Subcutaneous abdominal adipose tissue (tissue), 5 donors: ENCODE measurements around the gene RYR2.

Experiments used
- H3K27ac ChIP-seq: one replicate; pipeline ENCODE4 v1.7.0; 2013; ENCODE audit warnings: low read depth, mild to moderate bottlenecking, inconsistent platforms, low read length, moderate library complexity
- H3K27me3 ChIP-seq, 5 donors: one replicate each; pipeline ENCODE4 v1.7.0; 2013; ENCODE audit warnings: low read length in 5 of 5, inconsistent platforms in 1 of 5; ENCODE audit not compliant: control insufficient read depth in 5 of 5, insufficient read depth in 4 of 5
- H3K36me3 ChIP-seq, 5 donors: one replicate each; pipeline ENCODE4 v1.7.0; 2013; ENCODE audit warnings: low read length in 5 of 5; ENCODE audit not compliant: control insufficient read depth in 5 of 5, insufficient read depth in 5 of 5
- H3K4me1 ChIP-seq, 5 donors: one replicate each; pipeline ENCODE4 v1.7.0; 2013; ENCODE audit warnings: low read length in 5 of 5, mild to moderate bottlenecking in 3 of 5, moderate library complexity in 1 of 5; ENCODE audit not compliant: control insufficient read depth in 5 of 5, insufficient read depth in 5 of 5
- H3K4me3 ChIP-seq, 5 donors: one replicate each; pipeline ENCODE4 v1.7.0; 2013; ENCODE audit warnings: low read length in 5 of 5, low read depth in 1 of 5
- H3K9ac ChIP-seq, 5 donors: one replicate each; pipeline ENCODE4 v1.7.0; 2013; ENCODE audit warnings: low read length in 5 of 5, mild to moderate bottlenecking in 4 of 5, moderate library complexity in 3 of 5
- H3K9me3 ChIP-seq, 5 donors: one replicate each; pipeline ENCODE4 v1.7.0; 2013; ENCODE audit warnings: low read length in 5 of 5; ENCODE audit not compliant: control insufficient read depth in 5 of 5
- donor health status: healthy.
- donor health status: healthy.
- donor health status: healthy.
- donor health status: healthy.
- donor health status: healthy.

The RYR2 gene

DNA sequence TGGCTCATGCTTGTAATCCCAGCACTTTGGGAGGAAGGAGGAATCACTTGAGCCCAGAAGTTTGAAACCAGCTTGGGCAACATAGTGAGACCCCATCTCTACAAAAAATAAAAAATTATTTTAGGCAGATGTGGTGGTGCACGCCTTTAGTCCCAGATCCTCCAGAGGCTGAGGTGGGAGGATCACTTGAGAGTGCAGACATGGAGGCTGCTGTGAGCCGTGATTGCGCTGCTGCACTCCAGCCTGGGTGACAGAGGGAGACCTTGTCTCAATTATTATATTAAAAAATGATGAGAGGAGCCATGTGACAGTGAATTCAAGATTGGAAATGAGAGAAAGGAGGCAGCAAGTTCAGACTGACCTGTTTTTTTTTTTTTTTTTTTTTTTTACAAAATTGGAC, 566.4 kb downstream of the RYR2 start:
- no peaks in the 10 kb centered on the region for H3K27me3 ChIP-seq
- no peaks in the 10 kb centered on the region for H3K36me3 ChIP-seq
- no peaks in the 10 kb centered on the region for H3K4me1 ChIP-seq
- H3K4me3 ChIP-seq: no peak overlapping the region
- no peak overlapping the region for H3K27ac ChIP-seq
- H3K9me3 ChIP-seq: peaks cover 0 to 5% (median 0%) of the 10 kb centered on the region in 5 donors
- no peak overlapping the region for H3K9ac ChIP-seq

DNA sequence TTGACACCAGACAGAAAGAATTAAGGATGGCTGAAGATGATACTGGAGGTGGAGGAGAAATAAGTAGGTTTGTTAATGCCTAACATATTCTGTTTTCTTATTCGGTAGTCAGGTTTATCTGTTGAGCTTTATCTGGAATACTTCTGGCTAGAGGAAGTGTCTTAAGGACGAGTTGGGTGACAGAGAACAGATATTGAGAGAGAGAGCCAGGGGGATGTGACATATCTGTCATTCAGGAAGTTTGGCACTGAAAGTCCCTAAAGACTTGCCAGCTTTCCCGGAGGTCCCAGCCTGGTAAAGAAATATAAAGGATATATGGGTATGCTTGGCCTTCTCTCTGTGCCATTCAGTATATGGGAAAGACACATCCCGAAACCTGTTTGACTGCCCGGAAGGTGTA, 568.2 kb downstream of the RYR2 start:
- no peaks in the 10 kb centered on the region for H3K4me1 ChIP-seq
- H3K4me3 ChIP-seq: no peak overlapping the region
- H3K27ac ChIP-seq: no peak overlapping the region
- no peak overlapping the region for H3K9ac ChIP-seq
- no peaks in the 10 kb centered on the region for H3K27me3 ChIP-seq
- H3K9me3 ChIP-seq: peaks cover 0 to 5% (median 0%) of the 10 kb centered on the region in 5 donors
- H3K36me3 ChIP-seq: no peaks in the 10 kb centered on the region

DNA sequence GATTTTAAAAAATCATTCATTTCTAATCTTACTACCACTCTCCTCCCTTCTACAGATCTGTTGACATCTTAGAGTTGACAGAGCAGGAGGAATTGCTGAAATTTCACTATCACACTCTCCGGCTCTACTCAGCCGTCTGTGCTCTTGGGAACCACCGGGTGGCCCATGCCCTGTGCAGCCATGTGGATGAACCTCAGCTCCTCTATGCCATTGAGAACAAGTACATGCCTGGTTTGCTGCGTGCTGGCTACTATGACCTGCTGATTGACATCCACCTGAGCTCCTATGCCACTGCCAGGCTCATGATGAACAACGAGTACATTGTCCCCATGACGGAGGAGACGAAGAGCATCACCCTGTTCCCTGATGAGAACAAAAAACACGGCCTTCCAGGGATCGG, 572.0 kb downstream of the RYR2 start:
- H3K9me3 ChIP-seq: peaks cover 0 to 14% (median 5%) of the 10 kb centered on the region in 5 donors
- H3K36me3 ChIP-seq: no peaks in the 10 kb centered on the region
- no peak overlapping the region for H3K4me3 ChIP-seq
- H3K27me3 ChIP-seq: no peaks in the 10 kb centered on the region
- H3K9ac ChIP-seq: no peak overlapping the region
- no peaks in the 10 kb centered on the region for H3K4me1 ChIP-seq
- H3K27ac ChIP-seq: no peak overlapping the region

DNA sequence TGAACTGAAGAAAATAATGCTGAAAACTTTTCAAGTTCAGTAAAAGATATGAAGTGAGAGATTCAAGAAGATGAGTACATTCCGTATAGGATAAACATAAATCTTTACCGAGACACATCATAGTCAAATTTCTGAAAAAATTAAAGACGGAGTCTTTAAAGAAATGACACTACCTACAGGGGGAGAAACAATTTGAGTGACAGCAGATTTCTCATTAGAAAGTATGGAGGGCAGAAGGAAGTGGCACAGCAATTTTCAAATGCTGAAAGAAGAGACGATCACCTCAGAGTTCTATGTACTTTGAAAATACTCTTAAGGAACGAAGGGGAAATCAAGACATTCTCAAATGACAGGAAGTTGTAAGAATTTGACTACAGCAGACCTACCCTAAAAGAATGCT, 577.6 kb downstream of the RYR2 start:
- no peak overlapping the region for H3K9ac ChIP-seq

DNA sequence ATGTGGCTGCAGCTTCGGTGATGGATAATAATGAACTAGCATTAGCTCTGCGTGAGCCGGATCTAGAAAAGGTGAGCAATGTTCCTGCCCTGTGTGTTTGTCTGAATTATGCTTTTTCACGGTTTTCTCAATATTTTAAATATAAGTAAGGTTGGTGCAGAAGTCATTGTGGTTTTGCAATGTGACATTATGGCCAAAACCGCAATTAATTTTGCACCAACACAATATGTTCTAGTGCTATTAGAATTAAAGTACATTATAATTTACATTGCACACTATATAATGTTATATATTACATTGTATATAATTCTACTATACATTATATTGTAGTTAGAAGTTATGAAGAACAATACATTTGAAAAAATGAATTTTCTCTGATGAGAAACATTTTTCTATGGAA, 592.9 kb downstream of the RYR2 start:
- Histone ChIP-seq H3K27me3 (no peaks in the 10 kb centered on the region), H3K36me3 (no peaks in the 10 kb centered on the region), H3K4me1 (no peaks in the 10 kb centered on the region), H3K27ac (no peak overlapping the region), H3K4me3 (no peak overlapping the region), H3K9ac (no peak overlapping the region), H3K9me3 (peaks cover 0 to 7% (median 5%) of the 10 kb centered on the region in 5 donors)

More for the DNA sequence above, 577.6 kb downstream of the RYR2 start:
- Histone ChIP-seq H3K27ac (no peak overlapping the region), H3K9me3 (peaks cover 0 to 20% (median 5%) of the 10 kb centered on the region in 5 donors), H3K4me1 (no peaks in the 10 kb centered on the region), H3K4me3 (no peak overlapping the region), H3K27me3 (no peaks in the 10 kb centered on the region), H3K36me3 (no peaks in the 10 kb centered on the region)

DNA sequence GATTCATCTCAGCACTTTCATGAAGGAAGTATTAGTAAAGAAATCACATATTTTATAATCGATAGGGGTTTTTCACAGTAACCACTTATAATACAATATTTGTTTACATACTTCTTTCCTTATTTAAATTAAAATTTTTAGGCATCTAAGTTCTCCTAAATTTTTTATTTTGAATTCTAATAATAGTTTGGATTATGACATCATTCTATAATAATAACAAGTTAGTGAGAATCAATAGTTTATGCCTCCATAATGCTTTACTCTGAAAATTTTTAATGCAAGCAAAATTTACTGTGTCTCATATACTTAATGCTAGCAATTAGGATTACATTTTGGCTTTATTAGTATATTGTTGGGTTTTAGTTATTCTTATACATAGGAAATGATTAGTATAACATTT, 596.6 kb downstream of the RYR2 start:
- Histone ChIP-seq H3K9ac (no peak overlapping the region), H3K4me3 (no peak overlapping the region), H3K27me3 (no peaks in the 10 kb centered on the region), H3K27ac (no peak overlapping the region), H3K36me3 (no peaks in the 10 kb centered on the region), H3K9me3 (peaks cover 0 to 7% (median 0%) of the 10 kb centered on the region in 5 donors), H3K4me1 (no peaks in the 10 kb centered on the region)

DNA sequence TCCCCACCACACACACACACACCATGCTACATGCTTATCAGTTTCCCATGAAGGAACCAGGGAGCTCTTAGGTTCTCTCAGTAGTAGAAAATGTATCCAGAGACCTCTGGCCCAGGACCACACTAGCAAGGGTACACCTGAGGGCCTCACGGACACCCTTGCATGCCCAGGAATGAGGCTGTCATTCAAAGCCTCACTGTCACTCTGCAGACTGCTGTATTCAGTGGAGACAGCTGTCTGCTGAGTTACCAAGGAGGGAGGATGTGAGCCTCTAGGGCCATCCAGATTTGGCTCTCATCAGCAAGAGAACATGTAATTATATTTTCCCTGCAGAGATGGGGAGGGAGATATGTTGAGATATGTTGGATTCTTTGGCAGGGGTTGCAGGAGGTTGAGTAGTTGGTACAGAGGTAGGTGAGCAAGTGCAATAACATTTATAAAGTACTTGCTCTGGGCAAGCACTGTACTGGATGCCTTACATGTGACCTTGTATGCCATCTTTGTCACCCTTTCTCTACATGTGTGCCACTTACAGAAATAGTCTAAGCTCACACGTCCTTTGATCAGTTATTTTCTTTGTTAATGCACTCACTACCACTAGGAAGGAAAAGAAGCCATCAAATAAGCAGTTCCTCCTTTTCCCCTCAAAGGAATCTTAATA, 598.2 kb downstream of the RYR2 start:
- Histone ChIP-seq H3K4me1 (no peaks in the 10 kb centered on the region), H3K27me3 (no peaks in the 10 kb centered on the region), H3K9ac (no peak overlapping the region), H3K27ac (no peak overlapping the region), H3K4me3 (no peak overlapping the region), H3K36me3 (no peaks in the 10 kb centered on the region), H3K9me3 (peaks cover 0 to 2% (median 0%) of the 10 kb centered on the region in 5 donors)

DNA sequence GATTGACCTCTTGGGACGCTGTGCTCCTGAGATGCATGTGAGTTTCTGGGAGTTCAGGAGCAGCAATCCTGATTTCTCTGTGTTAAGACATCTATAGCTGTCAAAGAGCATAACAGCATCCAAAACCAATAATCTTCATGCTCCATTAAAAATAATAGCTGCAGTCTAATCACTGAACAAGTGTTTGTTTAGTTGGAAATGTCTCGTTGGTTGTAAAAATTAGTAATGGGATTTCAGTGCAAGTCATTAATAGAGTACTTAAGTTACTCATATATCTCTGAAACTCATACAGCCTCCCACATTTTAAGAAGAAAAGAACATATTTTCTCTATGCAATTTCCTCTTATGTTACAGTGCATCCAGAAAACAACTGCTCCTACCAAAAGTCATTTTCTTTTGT, 599.0 kb downstream of the RYR2 start:
- H3K27ac ChIP-seq: no peak overlapping the region
- H3K9ac ChIP-seq: no peak overlapping the region
- H3K4me1 ChIP-seq: no peaks in the 10 kb centered on the region
- no peak overlapping the region for H3K4me3 ChIP-seq
- H3K36me3 ChIP-seq: no peaks in the 10 kb centered on the region
- peaks cover 0 to 2% (median 0%) of the 10 kb centered on the region in 5 donors for H3K9me3 ChIP-seq
- no peaks in the 10 kb centered on the region for H3K27me3 ChIP-seq

DNA sequence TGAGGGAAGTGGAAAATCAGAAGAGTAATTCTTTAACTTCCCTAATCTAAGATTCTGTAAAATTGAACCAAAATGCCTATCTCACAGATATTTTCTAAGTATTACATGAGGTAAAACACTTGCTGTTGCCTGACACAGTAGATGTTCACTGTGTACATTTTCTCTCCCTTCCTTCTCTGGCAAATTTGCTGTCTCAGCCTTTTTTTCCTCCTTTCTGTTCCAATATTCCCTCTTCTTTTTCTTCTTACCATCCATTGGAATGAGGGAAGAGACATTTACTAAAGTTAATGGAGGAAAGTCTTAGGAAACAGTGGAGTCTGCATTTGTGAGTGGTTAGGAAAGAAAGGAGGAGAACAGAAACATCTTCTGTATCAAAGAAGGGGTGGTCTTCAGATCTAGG, 608.8 kb downstream of the RYR2 start:
- no peaks in the 10 kb centered on the region for H3K4me1 ChIP-seq
- no peaks in the 10 kb centered on the region for H3K9me3 ChIP-seq
- H3K27me3 ChIP-seq: no peaks in the 10 kb centered on the region
- no peaks in the 10 kb centered on the region for H3K36me3 ChIP-seq
- no peak overlapping the region for H3K9ac ChIP-seq
- H3K4me3 ChIP-seq: no peak overlapping the region
- H3K27ac ChIP-seq: no peak overlapping the region

DNA sequence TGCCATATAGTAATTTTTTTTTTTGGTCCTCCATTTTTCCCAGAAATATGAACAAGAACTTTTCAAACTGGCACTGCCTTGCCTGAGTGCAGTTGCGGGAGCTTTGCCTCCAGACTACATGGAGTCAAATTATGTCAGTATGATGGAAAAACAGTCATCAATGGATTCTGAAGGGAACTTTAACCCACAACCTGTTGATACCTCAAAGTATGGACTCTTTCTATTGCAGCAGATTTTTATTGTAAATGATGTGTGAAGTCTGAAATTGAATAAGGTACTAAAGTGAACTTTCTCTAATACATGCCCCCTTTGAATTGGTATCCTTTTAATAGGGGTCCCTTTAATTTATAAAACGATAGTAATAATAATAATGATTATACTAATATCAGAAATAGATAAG, 613.8 kb downstream of the RYR2 start:
- Histone ChIP-seq H3K36me3 (no peaks in the 10 kb centered on the region), H3K9me3 (no peaks in the 10 kb centered on the region), H3K27ac (no peak overlapping the region), H3K9ac (no peak overlapping the region), H3K27me3 (no peaks in the 10 kb centered on the region), H3K4me1 (no peaks in the 10 kb centered on the region), H3K4me3 (no peak overlapping the region)
